Femur (tissue), 1 donor: ENCODE results near the gene CCDC9B.
A peak's percentile ranks its signal among the peaks of the same experiment; 100 is the strongest.

Source experiments
- DNase-seq: peaks from one replicate; pipeline ENCODE4 v3.0.0-alpha.2; 2017

CCDC9B gene

DNA sequence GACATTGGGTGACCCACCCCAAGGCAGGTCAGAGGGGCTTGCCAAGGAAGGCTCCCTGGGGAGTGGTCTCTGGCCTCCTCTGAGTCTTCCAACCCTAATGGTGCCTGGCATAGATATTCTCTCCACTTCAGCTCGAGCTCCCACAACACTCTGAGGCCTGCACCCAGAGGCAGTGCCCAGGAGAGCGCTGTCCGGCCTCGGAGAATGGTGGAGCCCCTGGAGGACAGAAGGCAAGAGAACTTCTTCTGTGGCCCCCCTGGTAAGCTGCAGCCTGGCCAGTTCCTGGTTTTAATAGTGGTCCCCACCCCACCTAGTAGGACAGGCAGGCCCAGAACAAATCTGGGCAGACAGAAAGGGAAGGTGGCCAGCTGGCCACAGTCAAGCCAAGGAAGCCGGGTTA, 24.3 kb upstream of the CCDC9B start:
- DNase-seq, result no peak

DNA sequence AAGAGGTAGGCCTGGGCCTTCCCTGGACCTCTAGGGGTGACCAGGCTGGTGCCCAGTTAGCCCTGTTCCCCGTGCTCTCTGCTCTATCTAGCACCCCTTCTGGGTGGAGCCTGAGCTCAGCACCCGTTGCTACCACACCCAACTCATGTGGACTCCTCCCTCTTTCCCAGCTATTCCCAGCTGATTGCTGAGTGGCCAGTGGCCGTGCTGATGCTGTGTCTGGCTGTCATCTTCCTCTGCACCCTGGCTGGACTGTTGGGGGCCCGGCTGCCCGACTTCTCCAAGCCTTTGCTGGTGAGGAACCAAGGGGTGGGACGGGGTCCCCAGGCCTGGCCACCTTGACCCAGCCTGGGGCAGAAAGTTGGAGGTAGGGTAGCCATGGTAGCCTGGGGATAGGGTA, 23.5 kb upstream of the CCDC9B start:
- no peak for DNase-seq

- DNase-seq, result no peak
Measured at GRCh38 chr15:40363611-40364010, 22.9 kb upstream of the CCDC9B start.

DNA sequence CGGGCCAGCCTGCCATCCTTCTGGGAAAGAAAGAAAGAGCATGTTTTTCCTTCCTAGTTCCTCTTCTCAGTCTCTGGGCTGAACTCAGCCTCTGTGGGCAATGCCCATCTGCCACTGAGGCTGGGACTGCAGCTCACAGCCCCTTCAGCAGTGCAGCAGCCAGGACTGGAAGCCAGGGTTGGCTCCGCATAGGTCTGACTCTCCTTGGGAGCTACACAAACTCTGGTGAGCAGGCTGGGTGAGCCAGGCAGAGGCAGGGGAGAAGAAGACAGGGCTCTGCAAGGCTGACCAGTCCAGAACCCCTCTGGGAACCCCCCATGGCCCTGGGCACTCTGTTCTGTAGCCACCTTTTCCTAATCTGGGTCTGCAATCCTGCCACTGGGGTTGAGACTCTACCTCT, 20.9 kb upstream of the CCDC9B start:
- no peak for DNase-seq

GRCh38 chr15:40360015-40360414, 19.3 kb upstream of the CCDC9B start:
- no peak for DNase-seq

- no peak for DNase-seq
Measured at GRCh38 chr15:40358471-40359353, 18.0 kb upstream of the CCDC9B start.

GRCh38 chr15:40357723-40358470, 17.2 kb upstream of the CCDC9B start, which contains the start of gene DISP2:
DISP2 (plus strand) TSS chr15:40358219; CDS start chr15:40358322, 103 bp downstream.
- DNase-seq, result peak; percentile 94

DNA sequence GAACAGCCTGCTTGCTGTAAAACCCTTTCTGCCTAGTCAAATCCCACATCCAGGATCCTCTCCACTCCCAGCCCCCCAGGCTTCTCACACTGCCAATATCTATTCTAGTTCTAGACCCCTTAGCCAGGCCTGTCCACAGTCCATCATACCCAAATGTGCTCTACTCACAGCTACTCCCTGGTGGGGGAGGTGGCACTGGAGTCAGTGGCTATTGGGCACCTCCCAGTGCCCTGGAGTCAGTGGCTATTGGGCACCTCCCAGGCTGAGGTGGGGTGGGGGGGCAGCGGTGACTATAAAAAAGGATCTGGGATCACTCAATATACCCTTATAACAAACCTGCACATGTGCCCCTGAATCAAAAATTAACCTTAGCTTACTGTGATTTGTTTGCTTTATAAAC, 16.5 kb upstream of the CCDC9B start:
- DNase-seq, result no peak

GRCh38 chr15:40355976-40356585, 15.3 kb upstream of the CCDC9B start:
- no peak for DNase-seq

GRCh38 chr15:40354408-40355171, 13.9 kb upstream of the CCDC9B start:
- no peak for DNase-seq

- no peak for DNase-seq
Measured at GRCh38 chr15:40353697-40354096, 13.0 kb upstream of the CCDC9B start.

GRCh38 chr15:40352281-40352901, 11.7 kb upstream of the CCDC9B start:
- DNase-seq, result no peak

DNA sequence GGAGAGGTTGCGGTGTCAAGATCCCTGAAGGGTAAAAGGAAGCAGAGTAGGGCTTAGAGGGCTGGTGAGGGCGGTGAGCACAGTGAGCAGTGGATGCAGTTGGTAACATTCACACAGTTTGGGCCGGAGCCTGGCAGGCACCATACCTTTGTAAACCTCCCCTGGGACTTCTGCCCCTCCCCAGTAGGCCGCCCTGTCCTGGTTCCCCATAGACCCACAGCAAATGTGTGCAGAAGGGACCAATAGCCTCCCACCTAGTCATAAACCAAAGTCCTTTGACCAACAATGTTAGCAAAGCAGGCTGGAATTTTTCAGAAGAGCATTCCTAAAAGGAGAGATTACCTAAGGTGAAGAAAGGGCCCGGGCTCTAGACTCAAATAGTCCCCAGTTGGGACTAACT, 8.4 kb upstream of the CCDC9B start:
- no peak for DNase-seq

- no peak for DNase-seq
Measured at GRCh38 chr15:40348474-40348870, 7.7 kb upstream of the CCDC9B start.

DNA sequence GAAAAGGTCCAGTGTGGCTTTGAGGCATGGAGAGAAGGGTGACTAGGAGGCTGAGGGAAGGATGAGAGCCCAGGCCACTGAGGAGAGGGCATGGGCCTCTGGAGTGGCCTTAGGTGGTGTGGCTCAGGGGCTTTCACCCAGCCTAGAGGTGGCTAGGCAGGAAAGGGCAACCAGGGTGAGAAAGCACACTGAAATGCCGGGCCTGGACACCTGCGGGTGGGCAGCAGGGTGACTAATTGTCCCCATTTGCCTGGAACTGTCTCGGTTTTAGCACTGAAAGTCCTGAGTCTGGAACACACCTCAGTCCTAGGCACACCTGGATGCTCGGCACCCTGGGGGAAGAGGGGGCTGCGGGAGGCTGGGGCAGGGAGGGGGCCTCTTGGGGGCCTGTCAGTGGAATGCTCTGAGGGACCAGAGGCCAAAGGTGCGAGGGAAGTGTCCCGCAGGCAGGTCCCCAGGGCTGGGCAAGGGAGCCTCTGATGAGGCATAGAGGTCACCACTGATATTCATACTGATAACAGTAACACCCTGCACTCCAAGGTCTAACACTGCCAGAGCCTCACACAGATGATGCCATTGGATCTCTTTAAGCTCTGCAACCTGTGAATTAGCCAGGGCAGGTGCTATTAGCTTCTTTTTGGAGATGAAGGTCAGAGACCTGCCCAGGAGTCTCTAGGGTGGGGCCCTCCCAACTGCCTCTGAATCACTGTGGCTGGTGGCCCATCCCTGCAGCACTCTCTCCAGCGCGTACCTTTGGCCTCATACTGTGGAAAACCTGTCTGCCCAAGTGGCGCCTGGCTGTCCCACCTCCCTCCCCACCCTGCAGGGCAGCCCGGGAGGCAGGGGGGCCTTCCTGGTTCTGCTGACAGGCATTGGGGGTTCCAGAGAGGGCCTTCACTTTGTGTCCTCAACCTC, 7.1 kb upstream of the CCDC9B start:
- no peak for DNase-seq

DNA sequence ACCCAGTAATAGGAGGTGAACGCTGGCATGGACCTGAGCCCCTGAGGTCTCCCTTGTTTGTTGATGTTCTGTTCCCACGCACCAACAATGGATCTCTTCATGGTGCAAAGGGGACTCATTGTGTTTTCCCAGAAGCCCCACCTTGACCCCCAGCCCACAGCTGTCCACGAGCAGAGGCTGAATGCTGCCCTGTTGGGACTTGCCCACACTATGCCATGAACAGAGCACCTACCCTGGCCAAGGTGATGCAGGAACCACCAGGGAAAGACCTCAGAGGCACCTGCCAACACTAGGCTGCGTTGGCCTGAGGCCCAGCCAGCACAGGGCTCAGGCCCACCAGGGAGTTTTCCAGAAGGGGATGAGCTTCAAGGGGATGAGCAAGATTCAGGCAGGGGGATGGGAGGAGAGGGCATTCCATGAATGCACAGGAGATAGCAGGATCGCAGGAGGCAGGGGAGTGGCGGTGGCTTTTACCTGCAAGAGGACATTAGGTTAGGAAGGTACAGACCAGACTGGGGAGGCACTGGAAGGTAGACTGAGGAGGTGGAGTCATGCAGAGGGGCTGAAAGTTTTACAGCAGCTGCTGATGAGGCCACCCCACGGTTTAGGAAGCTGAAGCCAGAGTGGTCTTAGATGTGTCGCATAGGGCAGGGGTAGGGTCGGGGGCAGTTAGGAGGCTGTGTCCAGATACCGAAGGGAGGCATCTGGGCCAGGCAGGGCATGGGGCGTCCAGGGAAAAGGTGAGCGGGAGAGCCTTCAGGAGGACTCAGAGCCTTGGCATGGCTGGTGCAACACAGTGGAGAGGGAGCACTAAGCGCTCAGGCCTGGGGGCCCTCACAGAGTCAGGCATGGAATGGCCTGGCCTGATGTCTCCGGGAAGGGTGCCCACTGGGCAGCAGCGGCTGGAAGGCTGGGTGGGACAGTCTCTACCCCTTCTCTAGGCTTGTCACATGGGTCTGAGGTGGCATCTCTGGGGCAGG, 6.1 kb upstream of the CCDC9B start:
- no peak for DNase-seq

DNA sequence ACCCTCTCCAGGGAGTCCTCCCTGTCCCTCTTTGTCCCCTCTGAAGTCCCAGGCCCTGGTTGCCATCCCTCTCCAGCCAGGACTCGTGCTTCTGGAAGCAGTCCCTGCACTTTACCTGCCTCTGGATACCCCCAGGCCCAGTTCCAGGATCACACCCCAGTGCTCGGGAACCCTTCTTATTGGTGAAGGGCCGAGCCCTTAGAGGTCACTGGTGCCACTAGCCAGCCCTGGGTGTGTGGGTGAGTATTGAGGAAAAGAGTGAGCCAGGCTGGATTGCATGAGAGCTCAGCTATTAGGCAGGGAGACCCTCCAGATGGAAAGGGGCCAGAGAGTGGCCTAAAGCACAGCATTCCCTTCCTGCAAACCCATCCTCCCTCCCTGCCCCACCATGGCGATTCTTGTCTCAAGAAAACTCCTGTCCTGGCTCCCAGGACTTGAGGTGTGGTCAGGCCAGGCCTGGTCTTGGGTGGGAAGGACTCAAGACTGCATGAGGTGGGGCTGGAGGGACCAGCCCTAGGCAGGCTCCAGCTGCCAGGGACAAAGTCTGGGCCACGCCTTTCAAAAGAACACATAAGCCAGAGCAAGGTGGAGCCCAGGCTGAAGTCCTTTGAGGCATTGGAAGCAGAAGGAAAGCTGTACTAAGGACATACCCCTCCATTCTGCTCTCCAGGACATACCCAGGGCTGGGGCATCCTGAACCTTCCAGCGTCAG, 5.3 kb upstream of the CCDC9B start:
- DNase-seq, result no peak

DNA sequence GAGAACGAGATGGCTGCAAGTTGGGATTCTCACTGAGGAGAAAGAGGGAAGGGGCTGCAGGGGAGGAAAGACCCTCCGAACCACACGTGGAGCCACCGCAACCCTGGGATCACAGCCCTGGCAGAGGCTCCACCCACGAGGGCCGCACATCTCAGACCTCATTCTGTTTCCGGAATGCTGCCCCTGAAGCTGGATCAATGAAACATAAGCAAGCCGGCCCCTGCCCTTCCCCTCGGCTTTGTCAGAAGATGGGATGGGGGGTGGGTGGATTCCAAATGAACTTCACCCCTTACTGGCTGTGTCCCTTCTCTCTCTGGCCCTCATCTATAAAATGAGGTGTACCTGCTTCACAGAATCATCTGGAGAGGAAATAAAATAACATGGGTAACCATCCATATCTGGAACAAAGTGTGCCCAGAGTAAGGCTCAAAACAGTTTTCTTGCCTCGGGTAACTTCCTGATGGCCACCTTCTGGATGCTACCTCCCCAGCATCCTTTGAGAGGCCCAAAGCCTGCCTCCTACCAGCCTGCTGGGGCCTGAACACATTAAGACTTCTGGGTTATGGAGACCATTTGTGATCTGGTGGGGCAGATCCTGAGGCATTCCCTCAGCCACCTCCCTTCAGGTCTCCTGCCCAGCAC, 4.6 kb upstream of the CCDC9B start:
- no peak for DNase-seq

DNA sequence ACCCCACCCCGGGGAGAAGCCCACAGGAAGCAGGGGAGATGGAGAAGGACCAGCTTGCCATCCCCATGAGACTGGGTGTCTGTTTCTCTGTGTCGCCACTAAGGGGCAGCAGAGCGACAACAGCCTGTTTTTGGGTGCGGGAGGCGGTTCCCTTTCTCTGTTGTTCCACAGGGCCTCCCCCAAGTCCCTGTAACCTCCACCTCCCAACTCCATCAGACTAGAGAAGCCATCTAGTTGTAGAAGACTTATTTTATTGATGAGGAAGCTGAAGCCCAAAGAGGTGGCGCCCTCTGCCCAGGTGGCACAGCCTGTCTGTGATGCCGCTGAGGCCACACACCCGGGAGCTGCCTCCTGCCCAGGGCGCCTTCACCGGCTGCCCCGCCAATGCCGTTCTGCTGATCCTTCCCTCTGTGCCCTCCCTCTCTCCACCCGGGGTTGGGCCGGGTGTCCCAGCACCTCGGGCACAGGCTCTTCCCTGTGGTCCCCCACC, 3.9 kb upstream of the CCDC9B start:
- DNase-seq, result no peak
